GM19463 (cell line): Measurements from ENCODE around the gene SGTA.
"Not testable (repeated sequence)": the region's sequence is repeated elsewhere in the genome, so short reads cannot be mapped to it uniquely, and the experiment has no call there.

Source experiments
- ATAC-seq: cut with Tn5 transposase; IDR thresholded peaks from one replicate; pipeline ENCODE4 v1.9.1; 2021; ENCODE audit warnings: mild to moderate bottlenecking, moderate library complexity; ENCODE audit not compliant: unreplicated experiment

Gene SGTA

DNA sequence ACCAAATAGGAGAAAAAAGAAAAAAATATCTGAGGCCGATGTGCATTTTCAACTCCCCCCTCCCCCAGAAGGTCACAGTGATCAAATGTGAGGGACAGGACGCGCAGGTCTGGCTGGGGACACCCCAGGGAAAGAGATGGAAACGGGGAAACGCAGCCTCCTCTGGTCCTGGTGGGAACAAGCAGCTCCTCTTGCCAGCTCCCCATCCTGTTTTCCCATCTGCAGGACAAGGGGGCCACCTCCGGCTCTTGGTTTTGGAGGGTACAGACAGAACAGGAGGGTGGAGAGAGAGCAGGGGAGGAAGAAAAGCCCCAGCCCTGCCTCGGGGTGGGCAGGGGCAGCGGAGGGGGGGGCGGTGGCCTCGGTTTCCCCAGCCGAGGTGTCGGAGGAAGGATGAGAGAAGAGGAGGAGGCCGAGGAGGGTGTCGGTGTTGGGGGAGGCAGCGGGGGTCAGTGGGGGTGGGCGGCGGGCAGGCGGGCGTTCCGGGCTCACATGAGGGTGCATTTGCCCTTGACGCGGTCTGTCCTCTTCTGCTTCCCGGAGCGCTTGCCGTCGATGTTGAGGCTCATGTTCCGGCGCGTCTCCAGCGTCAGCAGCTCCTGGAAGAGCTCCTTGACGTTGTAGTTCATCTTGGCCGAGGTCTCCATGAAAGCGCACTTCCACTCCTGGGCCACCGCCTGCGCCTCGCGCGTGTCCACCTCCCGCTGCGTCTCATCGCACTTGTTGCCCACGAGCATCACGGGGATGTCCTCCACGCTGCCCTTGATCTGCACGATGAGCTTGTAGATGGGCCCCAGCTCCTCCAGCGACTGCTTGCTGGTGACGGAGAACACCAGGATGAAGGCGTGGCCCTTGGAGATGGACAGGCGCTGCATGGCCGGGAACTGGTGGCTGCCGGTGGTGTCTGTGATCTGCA is 66.1 kb downstream of the SGTA start:
- no peak for ATAC-seq

DNA sequence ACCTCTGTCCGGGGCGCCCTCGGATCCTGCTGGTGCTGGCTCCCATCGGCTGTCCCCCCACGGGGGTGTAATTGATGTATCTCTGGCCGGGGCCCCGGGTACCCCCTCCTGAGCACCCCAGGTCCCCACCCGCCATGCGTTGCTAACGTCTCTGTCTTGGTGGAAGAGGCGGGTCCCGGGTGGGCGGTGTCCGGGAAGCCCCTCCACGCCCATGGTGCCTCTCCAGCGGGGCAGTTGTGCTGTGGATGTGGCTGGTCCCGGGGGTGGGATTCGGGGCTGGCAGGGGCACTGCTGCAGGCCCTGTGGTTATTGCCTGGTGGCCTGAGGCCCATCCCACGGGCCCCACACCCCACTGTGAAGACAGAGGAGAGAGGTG is 66.8 kb downstream of the SGTA start:
- no peak for ATAC-seq

DNA sequence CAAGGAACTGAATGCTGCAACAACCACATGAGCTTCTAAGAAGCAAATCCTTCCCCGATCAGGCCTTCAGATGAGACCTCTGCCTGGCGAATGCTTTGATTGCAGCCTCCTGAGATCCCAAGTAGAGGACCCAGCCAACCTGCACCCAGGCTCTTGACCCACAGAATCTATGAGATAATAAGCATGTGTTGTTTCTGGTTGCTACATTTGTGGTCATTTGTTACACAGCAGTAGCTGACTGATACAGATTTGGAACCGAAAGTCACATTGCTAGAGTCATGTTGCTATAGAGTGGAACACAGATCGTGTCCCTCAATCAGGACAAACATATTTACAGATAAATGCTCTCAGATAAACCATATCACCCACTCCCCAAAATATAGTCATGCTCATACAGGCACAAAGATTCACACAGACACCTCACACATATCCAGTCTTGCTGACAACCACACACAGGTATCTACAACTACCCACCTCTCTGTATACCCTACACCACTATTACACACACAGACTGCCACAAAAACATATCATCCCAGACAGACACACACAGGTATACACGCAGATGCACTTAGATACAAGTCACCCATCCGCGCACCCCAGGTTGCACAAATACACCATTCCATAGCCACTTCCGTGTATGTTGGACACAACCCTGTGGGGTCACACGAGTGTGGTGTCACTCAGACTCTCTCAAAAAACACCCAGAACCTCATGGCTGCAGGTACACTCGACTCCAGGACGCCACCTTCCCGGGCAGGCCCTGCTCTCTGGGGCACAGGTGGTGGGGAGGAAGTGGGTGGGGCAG is 67.4 kb downstream of the SGTA start:
- no peak for ATAC-seq

DNA sequence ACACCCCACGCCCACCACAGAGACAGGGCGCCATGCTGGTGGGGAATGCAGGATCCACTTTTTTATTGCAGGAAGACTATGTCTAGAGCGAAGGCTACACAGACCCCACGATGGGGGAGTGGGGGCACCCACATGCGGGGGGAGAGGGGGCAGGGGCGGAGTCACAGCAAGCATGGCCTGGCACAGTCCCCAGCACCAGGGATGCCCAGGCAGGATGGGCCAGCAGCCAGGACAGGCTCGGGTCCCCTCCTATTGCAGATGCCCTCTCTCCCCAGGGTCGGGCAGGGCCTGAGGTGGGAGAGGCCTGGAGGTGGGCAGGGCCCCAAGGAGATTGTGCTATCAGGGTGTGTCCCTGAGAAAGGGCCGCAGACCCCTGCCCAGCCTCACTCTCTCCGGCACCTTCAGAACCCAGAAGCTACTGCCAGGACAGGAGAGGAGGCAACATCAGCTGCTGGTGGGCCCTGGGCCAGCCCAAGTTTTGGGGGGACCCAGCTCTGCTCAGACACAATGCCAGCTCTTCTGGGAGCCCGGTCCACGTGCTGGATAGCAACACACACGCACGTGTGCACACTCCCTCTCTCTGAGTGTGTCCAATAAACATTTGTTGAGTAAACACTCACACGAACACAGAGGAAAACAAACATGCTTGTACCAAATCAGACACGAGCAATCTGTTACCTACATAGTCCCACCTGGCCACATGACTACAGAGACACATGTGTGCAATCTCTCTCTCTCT is 68.4 kb downstream of the SGTA start:
- ATAC-seq, result no peak

DNA sequence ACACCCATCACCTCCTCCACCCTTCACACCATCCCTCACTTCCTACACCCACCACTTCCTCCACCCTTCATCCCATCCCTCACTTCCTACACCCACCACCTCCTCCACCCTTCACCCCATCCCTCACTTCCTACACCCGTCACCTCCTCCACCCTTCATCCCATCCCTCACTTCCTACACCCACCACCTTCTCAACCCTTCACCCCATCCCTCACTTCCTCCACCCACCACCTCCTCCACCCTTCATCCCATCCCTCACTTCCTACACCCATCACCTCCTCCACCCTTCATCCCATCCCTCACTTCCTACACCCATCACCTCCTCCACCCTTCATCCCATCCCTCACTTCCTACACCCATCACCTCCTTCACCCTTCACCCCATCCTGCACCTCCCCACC is 69.0 kb downstream of the SGTA start:
- not testable (repeated sequence) for ATAC-seq

DNA sequence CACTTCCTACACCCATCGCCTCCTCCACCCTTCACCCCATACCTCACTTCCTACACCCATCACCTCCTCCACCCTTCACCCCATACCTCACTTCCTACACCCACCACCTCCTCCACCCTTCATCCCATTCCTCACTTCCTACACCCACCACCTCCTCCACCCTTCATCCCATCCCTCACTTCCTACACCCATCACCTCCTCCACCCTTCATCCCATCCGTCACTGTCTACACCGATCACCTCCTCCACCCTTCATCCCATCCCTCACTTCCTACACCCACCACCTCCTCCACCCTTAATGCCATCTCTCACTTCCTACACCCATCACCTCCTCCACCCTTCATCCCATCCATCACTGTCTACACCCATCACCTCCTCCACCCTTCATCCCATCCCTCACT is 69.9 kb downstream of the SGTA start:
- ATAC-seq, result not testable (repeated sequence)

DNA sequence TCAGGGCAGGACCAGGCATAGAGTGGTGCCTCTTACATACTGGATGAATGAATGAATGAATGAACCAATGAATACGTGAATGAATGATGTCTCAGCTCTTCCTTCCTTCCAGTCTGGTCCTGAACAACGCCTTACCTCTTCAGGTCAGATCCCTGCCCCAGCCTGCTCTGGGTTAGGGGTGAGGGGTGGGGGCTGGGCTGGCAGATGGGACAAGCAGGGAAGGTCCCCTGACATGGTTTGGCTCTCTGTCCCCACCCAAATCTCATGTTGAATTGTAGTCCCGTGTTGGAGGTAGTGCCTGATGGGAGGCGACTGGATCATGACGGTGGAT is 71.2 kb downstream of the SGTA start:
- ATAC-seq, result no peak

DNA sequence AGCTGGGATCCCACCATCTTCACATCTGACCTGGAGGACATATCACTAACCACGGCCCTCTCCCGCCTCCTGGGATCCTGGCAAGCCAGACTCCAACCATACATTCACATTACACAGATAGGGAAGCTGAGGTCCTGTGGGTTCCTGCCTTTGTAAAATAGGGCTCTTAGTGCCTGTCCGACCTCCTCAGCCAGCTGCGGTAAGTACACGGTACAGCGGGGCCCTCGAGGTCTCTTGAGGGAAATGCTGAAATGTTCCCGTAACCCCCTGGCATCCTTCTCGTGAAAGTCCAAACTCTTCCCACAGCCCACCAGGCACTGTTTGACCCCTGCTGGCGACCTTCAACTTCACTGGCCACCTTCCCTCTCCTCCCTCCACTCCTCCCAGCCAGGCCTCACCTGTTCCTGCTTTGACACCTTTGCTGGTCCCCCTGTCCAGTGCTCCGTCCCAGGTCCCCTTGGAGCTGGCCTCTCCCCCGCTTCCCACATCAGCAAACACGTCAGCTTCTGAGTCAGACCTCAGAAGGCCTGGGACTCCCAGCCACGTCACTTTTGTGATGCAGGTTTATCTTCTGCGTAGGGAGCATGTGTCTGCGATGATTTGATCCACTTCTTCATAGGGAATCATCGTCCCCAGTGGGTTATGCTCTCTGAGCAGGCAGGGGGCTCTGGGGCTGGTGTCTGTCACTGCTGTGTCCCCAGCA is 71.8 kb downstream of the SGTA start:
- ATAC-seq, result no peak

DNA sequence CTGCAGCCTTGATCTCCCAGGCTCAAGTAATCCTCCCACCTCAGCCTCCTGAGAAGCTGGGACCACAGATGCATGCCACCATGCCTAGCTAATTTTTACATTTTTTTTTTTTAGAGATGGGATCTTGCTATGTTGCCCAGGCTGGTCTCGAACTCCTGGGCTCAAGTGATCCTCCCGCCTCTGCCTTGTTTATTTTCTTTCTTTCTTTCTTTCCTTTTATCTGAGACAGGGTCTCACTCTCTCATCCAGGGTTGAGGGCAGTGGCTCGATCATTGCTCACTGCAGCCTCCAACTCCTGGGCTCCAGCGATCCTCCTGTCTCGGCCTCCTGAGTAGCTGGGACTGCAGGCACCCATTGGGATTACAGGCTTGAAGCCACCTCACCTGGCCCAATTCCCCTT is 76.8 kb downstream of the SGTA start:
- no peak for ATAC-seq
